Mucosa of descending colon (tissue), 3 donors: ENCODE results near the gene TFEB. TPM values are rescaled to one million over a fixed set of nuclear protein-coding genes. Genes with fewer than 3 reads are reported as not detected.

ENCODE experiments used
- ATAC-seq: fragments of 200-7000 bp; cut with Tn5 transposase; one replicate; pipeline ENCODE4 v1.9.1; 2020; ENCODE audit warnings: mild to moderate bottlenecking, moderate library complexity
- DNase-seq, 3 donors: peaks; one replicate each; pipeline ENCODE4 v3.0.0-alpha.2; 2020
- H3K36me3 ChIP-seq: fragments of 200-600 bp; one replicate; pipeline ENCODE4 v1.8.0; 2021; ENCODE audit warnings: low read depth, mild to moderate bottlenecking
- H3K4me1 ChIP-seq: fragments of 200-600 bp; one replicate; pipeline ENCODE4 v1.8.0; 2021; ENCODE audit warnings: low read depth, mild to moderate bottlenecking
- H3K4me3 ChIP-seq: fragments of 200-600 bp; one replicate; pipeline ENCODE4 v1.8.0; 2021; ENCODE audit warnings: mild to moderate bottlenecking
- H3K9me3 ChIP-seq: fragments of 200-600 bp; one replicate; pipeline ENCODE4 v1.8.0; 2021; ENCODE audit warnings: mild to moderate bottlenecking
- intact Hi-C, 2 donors: fragments of 100-400 bp; cut with DNase I in 1 of 2; cut with micrococcal nuclease in 1 of 2; formaldehyde crosslinking; loops; one replicate each; pipeline versions ENCODE4 v1.11.0 to v1.11.1; 2022; cut with DNase I, micrococcal nuclease
- total RNA-seq, 3 donors: library from RNA; stranded (reverse); fragmentation: NEBNext Ultra II Directional in 2 of 3; extraction: Animal tissue kit (Norgen Biotek cat#: 25700) in 2 of 3; gene quantifications; one replicate each; pipeline versions ENCODE4 v1.2.1 to v1.2.4, GENCODE V29; 2021 to 2023
- TF ChIP-seq, protein P1 (sequence below): fragments of 200-600 bp; IDR thresholded peaks from one replicate; pipeline ENCODE4 v1.8.0; 2022; ENCODE audit warnings: antibody characterized with exemption, mild to moderate bottlenecking
- donor health status: DM: no; HTN: no; CAD: no; lungs with moderate emphysema.
- donor health status: DM: no; HTN: no; CAD: no.
- donor health status: DM: no; HTN: yes; CAD: no.

TFEB gene
- total RNA-seq, 3 donors from 2014 or later: 35.2 to 44.5 (median 40.2) TPM

- peak; percentile 83 for ATAC-seq
- TF ChIP-seq, protein P1, sequence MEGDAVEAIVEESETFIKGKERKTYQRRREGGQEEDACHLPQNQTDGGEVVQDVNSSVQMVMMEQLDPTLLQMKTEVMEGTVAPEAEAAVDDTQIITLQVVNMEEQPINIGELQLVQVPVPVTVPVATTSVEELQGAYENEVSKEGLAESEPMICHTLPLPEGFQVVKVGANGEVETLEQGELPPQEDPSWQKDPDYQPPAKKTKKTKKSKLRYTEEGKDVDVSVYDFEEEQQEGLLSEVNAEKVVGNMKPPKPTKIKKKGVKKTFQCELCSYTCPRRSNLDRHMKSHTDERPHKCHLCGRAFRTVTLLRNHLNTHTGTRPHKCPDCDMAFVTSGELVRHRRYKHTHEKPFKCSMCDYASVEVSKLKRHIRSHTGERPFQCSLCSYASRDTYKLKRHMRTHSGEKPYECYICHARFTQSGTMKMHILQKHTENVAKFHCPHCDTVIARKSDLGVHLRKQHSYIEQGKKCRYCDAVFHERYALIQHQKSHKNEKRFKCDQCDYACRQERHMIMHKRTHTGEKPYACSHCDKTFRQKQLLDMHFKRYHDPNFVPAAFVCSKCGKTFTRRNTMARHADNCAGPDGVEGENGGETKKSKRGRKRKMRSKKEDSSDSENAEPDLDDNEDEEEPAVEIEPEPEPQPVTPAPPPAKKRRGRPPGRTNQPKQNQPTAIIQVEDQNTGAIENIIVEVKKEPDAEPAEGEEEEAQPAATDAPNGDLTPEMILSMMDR: peak; percentile 80
- intact Hi-C loops: loop anchor here (2.0 to 5.0 kb wide), 4 partner anchors 79 to 316 kb away; no protein-coding TSS in a partner anchor
Measured at GRCh38 chr6:41683523-41684310, 51.7 kb downstream of the TFEB start.

GRCh38 chr6:41683273-41683522, 52.2 kb downstream of the TFEB start:
- H3K4me3 ChIP-seq: no peak overlapping the region
- no peaks in the 10 kb centered on the region for H3K9me3 ChIP-seq
- H3K36me3 ChIP-seq: no peaks in the 10 kb centered on the region
- H3K4me1 ChIP-seq: peaks cover 16% of the 10 kb centered on the region
- ATAC-seq: peak; percentile 39
- intact Hi-C loops: loop anchor here (2.0 to 5.0 kb wide), 4 partner anchors 78 to 316 kb away; no protein-coding TSS in a partner anchor
- no peak for DNase-seq
- TF ChIP-seq, protein P1: no peak

More at GRCh38 chr6:41683523-41684310, 51.7 kb downstream of the TFEB start:
- H3K36me3 ChIP-seq: no peaks in the 10 kb centered on the region
- DNase-seq: peak; percentile 79 to 87 (median 83)
- H3K9me3 ChIP-seq: no peaks in the 10 kb centered on the region
- peaks cover 16% of the 10 kb centered on the region for H3K4me1 ChIP-seq
- no peak overlapping the region for H3K4me3 ChIP-seq

DNA sequence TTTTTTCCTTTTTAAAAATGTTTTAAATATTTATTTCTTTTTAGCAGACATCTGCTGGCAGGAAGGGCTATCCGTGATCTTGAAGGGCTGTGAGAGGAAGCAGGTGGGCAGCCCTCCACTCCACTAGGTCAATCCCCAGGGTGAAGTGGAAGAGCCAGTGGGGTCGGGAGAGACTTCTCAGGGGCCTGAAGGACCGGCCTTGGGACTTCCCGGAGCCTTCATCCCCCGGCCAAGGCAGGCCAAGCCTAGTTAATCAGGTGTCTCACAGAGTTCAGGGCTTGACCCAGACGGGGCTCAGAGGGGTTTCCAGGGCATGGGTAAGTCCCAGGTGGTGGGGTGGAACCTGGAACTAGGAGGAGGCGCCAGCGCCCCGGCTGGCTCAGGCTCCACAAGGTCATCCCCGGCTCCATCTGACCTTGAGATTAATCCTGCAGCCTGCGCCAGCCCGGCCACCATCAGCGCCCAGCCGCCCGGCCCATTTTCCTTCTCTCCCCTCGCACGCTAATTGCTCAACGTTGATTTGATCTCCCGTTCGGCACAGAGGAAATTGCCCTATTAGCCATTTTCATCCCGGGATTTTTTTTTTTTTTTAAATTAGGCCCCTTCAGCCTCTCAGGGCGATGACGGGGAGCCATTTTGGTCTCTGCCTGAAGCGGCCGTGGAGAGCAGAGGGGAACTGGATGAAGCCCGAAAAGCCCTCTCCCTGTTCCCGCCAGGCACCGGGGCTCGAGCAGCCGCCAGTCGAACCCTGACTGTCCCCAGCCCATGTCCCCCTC, 52.7 kb downstream of the TFEB start:
- H3K4me3 ChIP-seq: no peak overlapping the region
- TF ChIP-seq, protein P1: no peak
- peaks cover 16% of the 10 kb centered on the region for H3K4me1 ChIP-seq
- DNase-seq: peak in 2 of 3 donors; percentile 32 to 37
- intact Hi-C loops: loop anchor here (2.0 to 5.0 kb wide), 4 partner anchors 78 to 315 kb away; no protein-coding TSS in a partner anchor
- H3K9me3 ChIP-seq: no peaks in the 10 kb centered on the region
- H3K36me3 ChIP-seq: no peaks in the 10 kb centered on the region
- peak; percentile 2 for ATAC-seq

DNA sequence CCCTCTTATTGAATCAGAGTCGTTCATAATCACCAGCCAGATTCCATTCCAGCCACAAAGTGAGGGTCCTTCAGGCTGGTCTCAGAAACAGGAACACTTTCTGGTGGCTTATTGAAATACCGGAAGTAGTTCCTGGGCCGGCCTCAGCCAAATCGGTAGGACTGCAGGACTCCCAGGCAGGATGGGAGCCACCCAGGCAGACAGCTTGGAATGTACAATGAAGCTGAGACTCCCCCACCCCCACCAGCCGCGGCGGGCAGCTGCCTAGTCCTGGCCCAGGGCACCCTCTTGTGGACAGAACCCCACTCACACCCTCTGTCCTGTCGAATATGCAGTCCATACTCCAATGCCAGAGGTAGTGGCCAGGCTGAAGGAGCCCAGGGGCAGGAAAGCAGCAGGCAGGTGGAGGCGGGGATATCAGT, 53.3 kb downstream of the TFEB start:
- TF ChIP-seq, protein P1: peak; percentile 61
- Histone ChIP-seq H3K4me3 (no peak overlapping the region), H3K4me1 (peaks cover 13% of the 10 kb centered on the region), H3K36me3 (no peaks in the 10 kb centered on the region), H3K9me3 (no peaks in the 10 kb centered on the region)
- peak; percentile 92 for ATAC-seq
- peak; percentile 85 to 94 (median 89) for DNase-seq
- intact Hi-C loops: loop anchor here (2.0 to 5.0 kb wide), 4 partner anchors 77 to 315 kb away; no protein-coding TSS in a partner anchor

GRCh38 chr6:41680182-41680965, 55.0 kb downstream of the TFEB start:
- intact Hi-C loops: loop anchor here in 1 of 2 donors (5.0 kb wide), 2 partner anchors 78 to 313 kb away; no protein-coding TSS in a partner anchor
- DNase-seq: no peak
- H3K36me3 ChIP-seq: no peaks in the 10 kb centered on the region
- no peak overlapping the region for H3K4me3 ChIP-seq
- H3K9me3 ChIP-seq: no peaks in the 10 kb centered on the region
- no peak for ATAC-seq
- H3K4me1 ChIP-seq: peaks cover 13% of the 10 kb centered on the region
- TF ChIP-seq, protein P1: no peak
